Measurements from ENCODE around the gene MAP4K2. TPM values are rescaled to one million over a fixed set of nuclear protein-coding genes. Genes with fewer than 3 reads are reported as not detected.

MAP4K2 gene
- total RNA-seq, 1 donor from 2014 or later: 7.5 TPM

DNA sequence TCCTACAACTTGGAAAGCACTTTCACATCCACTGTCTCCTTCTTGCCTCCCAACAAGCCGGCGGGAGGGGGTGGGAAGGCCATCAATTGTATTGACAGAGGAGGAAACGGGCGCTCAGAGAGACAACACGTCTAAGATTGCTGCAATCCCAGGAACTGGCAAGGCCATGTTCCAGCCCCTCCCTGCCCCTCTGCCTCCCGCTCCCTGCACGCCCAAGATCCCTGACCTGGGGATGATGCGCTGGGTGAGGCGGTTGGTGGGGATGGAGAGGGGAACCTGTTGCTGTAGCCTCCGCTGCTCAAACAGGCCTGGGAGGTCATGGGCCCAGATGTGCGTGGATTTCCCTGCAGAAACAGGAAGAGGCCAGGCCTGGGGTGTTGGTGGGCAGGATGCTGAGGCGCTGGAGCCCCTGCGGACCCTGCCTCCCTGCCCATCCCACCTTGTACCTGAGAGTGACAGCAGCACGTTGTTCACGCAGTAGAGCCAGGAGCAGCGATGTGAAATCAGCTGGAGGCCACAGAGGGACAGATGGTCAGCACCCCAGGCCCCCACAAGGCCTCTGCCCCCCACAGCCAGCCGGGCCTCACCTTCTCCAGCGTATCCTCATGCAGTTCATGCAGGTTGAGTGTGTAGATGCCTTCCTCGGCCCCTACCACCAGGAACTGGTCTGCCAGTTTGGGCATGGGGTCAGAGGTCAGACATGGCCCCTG is 6.8 kb downstream of the MAP4K2 start:
- Histone ChIP-seq H3K9me3 (replicated peaks) (no peaks in the 10 kb centered on the region), H3K36me3 (peaks cover 24% of the 10 kb centered on the region), H3K4me3 (no peak overlapping the region), H3K27ac (replicated peaks) (no peak overlapping the region), H3K27me3 (ENCODE audit: low read depth) (no peaks in the 10 kb centered on the region), H3K4me1 (peaks cover 27% of the 10 kb centered on the region)
- no peak for TF ChIP-seq CTCF (IDR thresholded peaks at IDR 0.05; ENCODE audit: borderline replicate concordance)
- intact Hi-C loops (cut with micrococcal nuclease): no loop called here
- DNase-seq: no peak

DNA sequence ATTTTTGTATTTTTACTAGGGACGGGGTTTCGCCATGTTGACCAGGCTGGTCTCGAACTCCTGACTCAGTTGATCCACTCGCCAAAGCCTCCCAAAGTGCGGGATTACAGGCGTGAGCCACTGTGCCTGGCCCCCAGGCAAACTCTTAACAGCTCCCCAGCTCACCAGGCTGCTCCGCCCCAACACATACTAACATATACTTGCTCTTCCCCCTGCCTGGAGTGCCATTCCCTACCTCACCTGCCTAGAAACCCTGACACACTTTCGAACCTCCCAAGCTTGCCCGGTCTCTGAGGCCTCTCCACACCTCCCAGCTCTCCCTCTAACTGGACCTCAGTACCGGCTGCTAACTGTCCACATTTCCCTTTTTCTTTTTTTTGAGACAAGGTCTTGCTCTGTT is 8.5 kb downstream of the MAP4K2 start:
- no peaks in the 10 kb centered on the region for H3K9me3 ChIP-seq (replicated peaks)
- no peak for TF ChIP-seq CTCF (IDR thresholded peaks at IDR 0.05; ENCODE audit: borderline replicate concordance)
- no peak overlapping the region for H3K4me3 ChIP-seq
- peaks cover 17% of the 10 kb centered on the region for H3K4me1 ChIP-seq
- peak overlapping the region; percentile 68 for H3K27ac ChIP-seq (replicated peaks)
- H3K36me3 ChIP-seq: peaks cover 35% of the 10 kb centered on the region
- DNase-seq: no peak
- H3K27me3 ChIP-seq (ENCODE audit: low read depth): no peaks in the 10 kb centered on the region
- intact Hi-C loops (cut with micrococcal nuclease): no loop called here

- H3K27me3 ChIP-seq (ENCODE audit: low read depth): no peaks in the 10 kb centered on the region
- H3K9me3 ChIP-seq (replicated peaks): no peaks in the 10 kb centered on the region
- intact Hi-C loops (cut with micrococcal nuclease): no loop called here
- peaks cover 17% of the 10 kb centered on the region for H3K4me1 ChIP-seq
- H3K4me3 ChIP-seq: no peak overlapping the region
- no peak for TF ChIP-seq CTCF (IDR thresholded peaks at IDR 0.05; ENCODE audit: borderline replicate concordance)
- peak overlapping the region; percentile 68 for H3K27ac ChIP-seq (replicated peaks)
- DNase-seq: no peak
- peaks cover 45% of the 10 kb centered on the region for H3K36me3 ChIP-seq
Measured at GRCh38 chr11:64793271-64794160, 9.5 kb downstream of the MAP4K2 start.

DNA sequence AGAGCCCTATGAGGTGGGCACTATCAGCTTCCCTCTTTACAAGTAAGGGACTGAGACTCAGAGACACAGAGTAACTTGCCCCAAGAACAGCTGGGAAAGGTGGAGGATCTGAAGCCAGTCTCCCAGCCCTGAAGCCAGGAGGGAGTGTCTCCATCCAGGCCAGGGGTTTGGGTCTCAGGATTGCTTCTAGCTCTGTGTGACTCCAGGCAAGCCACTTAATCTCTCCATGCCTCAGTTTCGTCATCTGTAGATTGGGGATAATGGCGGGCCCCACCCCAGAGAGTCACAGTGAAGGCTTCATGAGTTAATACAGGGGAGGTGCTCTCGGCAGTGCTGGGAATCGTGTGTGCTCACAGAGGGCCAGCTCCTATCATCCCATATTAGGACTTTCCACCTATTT is 10.5 kb downstream of the MAP4K2 start:
- Histone ChIP-seq H3K4me3 (no peak overlapping the region), H3K4me1 (peaks cover 17% of the 10 kb centered on the region), H3K27me3 (ENCODE audit: low read depth) (no peaks in the 10 kb centered on the region), H3K36me3 (peaks cover 46% of the 10 kb centered on the region), H3K9me3 (replicated peaks) (no peaks in the 10 kb centered on the region), H3K27ac (replicated peaks) (no peak overlapping the region)
- no peak for DNase-seq
- TF ChIP-seq CTCF (IDR thresholded peaks at IDR 0.05; ENCODE audit: borderline replicate concordance): no peak
- intact Hi-C loops (cut with micrococcal nuclease): no loop called here

DNA sequence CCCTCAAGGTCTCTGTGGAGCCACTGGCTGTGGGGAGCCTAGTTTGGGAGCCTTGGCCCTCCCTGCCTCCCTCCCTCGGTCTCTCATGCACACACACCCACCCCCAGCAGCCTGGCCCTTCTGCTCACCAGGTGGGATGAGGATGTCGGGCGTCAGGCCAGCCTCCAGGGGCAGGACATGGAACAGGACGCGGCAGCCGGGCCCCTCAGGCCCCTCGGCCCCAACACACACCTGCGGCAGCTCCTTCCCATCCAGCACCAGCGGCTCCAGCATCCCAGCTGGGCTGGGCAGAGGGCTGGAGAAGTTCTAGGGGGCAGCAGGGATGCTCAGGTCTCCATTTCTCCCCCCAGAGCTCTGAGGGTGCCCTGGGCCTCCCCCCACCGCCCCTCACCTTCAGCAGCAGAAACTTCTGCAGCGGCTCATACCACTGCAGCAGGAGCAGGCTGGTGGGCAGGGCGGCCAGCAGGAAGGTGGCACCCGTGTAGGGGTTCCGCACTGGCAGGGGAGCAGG is 11.2 kb downstream of the MAP4K2 start:
- no peak for DNase-seq
- Histone ChIP-seq H3K27me3 (ENCODE audit: low read depth) (no peaks in the 10 kb centered on the region), H3K9me3 (replicated peaks) (no peaks in the 10 kb centered on the region), H3K36me3 (peaks cover 41% of the 10 kb centered on the region), H3K4me3 (no peak overlapping the region), H3K27ac (replicated peaks) (no peak overlapping the region), H3K4me1 (peaks cover 17% of the 10 kb centered on the region)
- no peak for TF ChIP-seq CTCF (IDR thresholded peaks at IDR 0.05; ENCODE audit: borderline replicate concordance)
- intact Hi-C loops (cut with micrococcal nuclease): no loop called here

Measured in left ventricle myocardium inferior (tissue), 1 donor.